MM.1S (cell line): ENCODE data around the gene URB1.

Experiments
- CTCF ChIP-seq: fragments of 300-600 bp; sonication (generic); IDR thresholded peaks from 2 replicates; pipeline ENCODE4 v1.5.1; 2016; ENCODE audit warnings: antibody characterized with exemption, low read length, mixed read lengths
- EZH2 ChIP-seq: fragments of 300-600 bp; sonication (generic); optimal IDR thresholded peaks from 2 replicates; pipeline ENCODE3; 2017; ENCODE audit warnings: low read depth, mild to moderate bottlenecking, antibody characterized with exemption, low read length, mixed read lengths
- EZH2phosphoT487 ChIP-seq: fragments of 300-600 bp; sonication (generic); IDR thresholded peaks from 2 replicates; pipeline ENCODE4 v1.6.1; 2018; ENCODE audit warnings: antibody characterized with exemption, low read length

GRCh38 chr21:32329331-32329730 lies 63.5 kb downstream of the URB1 start:
- TF ChIP-seq CTCF (no peak), EZH2 (no peak), EZH2phosphoT487 (no peak)
